Right lobe of liver (tissue), 6 donors: ENCODE data around the gene TOMM70. TPM values are rescaled to one million over a fixed set of nuclear protein-coding genes. Genes with fewer than 3 reads are reported as not detected.

ENCODE experiments used
- ATAC-seq, 4 donors: fragments of 200-7000 bp; cut with Tn5 transposase; one replicate each; pipeline ENCODE4 v1.9.1; 2020; ENCODE audit warnings: mild to moderate bottlenecking in 4 of 4, moderate library complexity in 4 of 4
- DNase-seq, 3 donors: peaks; one replicate each; pipeline ENCODE4 v3.0.0-alpha.2; 2020
- H3K27ac ChIP-seq, 3 donors: fragments of 200-600 bp; one replicate each; pipeline ENCODE4 v1.8.0; 2022
- H3K27me3 ChIP-seq, 2 donors: fragments of 200-600 bp; one replicate each; pipeline ENCODE4 v1.8.0; 2022
- H3K36me3 ChIP-seq, 4 donors: fragments of 200-600 bp; sonication (generic) in 1 of 4; one replicate each; pipeline versions ENCODE4 v1.5.1 to v1.8.0; 2017 to 2022; ENCODE audit warnings: control low read depth in 1 of 4
- H3K4me1 ChIP-seq, 4 donors: fragments of 200-600 bp; sonication (generic) in 1 of 4; one replicate each; pipeline versions ENCODE4 v1.5.1 to v1.8.0; 2017 to 2022; ENCODE audit warnings: control low read depth in 1 of 4
- H3K4me3 ChIP-seq, 3 donors: fragments of 200-600 bp; one replicate each; pipeline ENCODE4 v1.8.0; 2022
- H3K9me3 ChIP-seq, 4 donors: fragments of 200-600 bp; sonication (generic) in 1 of 4; one replicate each; pipeline versions ENCODE4 v1.5.1 to v1.8.0; 2017 to 2022; ENCODE audit warnings: control low read depth in 1 of 4
- POLR2A ChIP-seq: fragments of 450-650 bp; IDR thresholded peaks from one replicate; pipeline ENCODE4 v1.6.1; 2017; ENCODE audit warnings: antibody characterized with exemption, mild to moderate bottlenecking
- WGBS: methylation state at CpG from one replicate; pipeline ENCODE4 v1.1.6; 2018; ENCODE audit warnings: low coverage, low lambda C conversion rate; ENCODE audit not compliant: insufficient coverage; ENCODE audit errors: missing lambda C conversion rate; 5-methylcytosine and 5-hydroxymethylcytosine counted together
- intact Hi-C, 2 donors: fragments of 100-400 bp; cut with DNase I; formaldehyde crosslinking; loops; one replicate each; pipeline versions ENCODE4 v1.11.2 to v1.14.1; 2022
- total RNA-seq, 6 experiments: library from RNA; depleted of rRNA in 2 of 6; stranded (reverse); fragments of >200 nt in 2 of 6; fragmentation: NEBNext Ultra II Directional in 3 of 6; extraction: Animal tissue kit (Norgen Biotek cat#: 25700) in 3 of 6; gene quantifications; one replicate each; pipeline versions ENCODE4 v1.1.0 to v1.2.4, GENCODE V29; 2016 to 2023
- TF ChIP-seq, protein P1 (sequence below), 4 donors: fragments of 200-600 bp in 3 of 4; fragments of 450-650 bp in 1 of 4; IDR thresholded peaks; one replicate each; pipeline versions ENCODE4 v1.5.1 to v1.8.0; 2016 to 2022; ENCODE audit warnings: antibody characterized with exemption in 4 of 4, mild to moderate bottlenecking in 2 of 4
- donor health status: DM: no; HTN: yes; CAD: no.
- donor health status: DM: no; HTN: no; CAD: no.
- donor health status: DM: no; HTN: no; CAD: no.
- donor health status: DM: no; HTN: yes; CAD: no.
- donor health status: DM: no; HTN: yes; CAD: no.

Gene TOMM70
- total RNA-seq, 6 experiments from 2014 or later, result 30.2 to 44.9 (median 39.6) TPM

DNA sequence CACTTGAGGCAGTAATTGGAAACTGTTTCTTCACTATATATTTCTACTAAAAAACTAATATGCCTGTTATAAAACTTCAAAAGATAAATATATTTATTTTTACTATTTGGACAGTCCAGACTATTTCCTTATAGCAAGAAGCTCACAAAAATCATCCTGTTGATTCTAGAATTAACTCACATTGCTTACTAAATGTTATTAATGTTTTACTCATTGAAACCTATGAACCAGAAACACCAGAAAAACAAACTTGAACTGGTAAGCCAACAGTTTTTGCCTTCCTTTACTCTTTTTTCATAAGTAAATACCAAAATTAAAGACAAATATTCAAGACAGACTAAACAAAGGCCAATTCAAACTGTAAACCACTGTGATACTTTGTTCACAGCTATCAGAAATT is 26.4 kb downstream of the TOMM70 start:
- Histone ChIP-seq H3K36me3 (peaks cover 7 to 49% (median 16%) of the 10 kb centered on the region in 4 donors), H3K4me1 (peaks cover 0 to 22% (median 4%) of the 10 kb centered on the region in 4 donors), H3K4me3 (no peak overlapping the region), H3K27me3 (no peaks in the 10 kb centered on the region), H3K9me3 (no peaks in the 10 kb centered on the region), H3K27ac (peak overlapping the region in 2 of 3 donors; percentile 34 to 52)
- intact Hi-C loops, result no loop called here
- ATAC-seq (peak; percentile 20 to 73 (median 40)), DNase-seq (no peak)
- TF ChIP-seq, protein P1, sequence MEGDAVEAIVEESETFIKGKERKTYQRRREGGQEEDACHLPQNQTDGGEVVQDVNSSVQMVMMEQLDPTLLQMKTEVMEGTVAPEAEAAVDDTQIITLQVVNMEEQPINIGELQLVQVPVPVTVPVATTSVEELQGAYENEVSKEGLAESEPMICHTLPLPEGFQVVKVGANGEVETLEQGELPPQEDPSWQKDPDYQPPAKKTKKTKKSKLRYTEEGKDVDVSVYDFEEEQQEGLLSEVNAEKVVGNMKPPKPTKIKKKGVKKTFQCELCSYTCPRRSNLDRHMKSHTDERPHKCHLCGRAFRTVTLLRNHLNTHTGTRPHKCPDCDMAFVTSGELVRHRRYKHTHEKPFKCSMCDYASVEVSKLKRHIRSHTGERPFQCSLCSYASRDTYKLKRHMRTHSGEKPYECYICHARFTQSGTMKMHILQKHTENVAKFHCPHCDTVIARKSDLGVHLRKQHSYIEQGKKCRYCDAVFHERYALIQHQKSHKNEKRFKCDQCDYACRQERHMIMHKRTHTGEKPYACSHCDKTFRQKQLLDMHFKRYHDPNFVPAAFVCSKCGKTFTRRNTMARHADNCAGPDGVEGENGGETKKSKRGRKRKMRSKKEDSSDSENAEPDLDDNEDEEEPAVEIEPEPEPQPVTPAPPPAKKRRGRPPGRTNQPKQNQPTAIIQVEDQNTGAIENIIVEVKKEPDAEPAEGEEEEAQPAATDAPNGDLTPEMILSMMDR (IDR thresholded peaks at IDR 0.05), result no peak
- no peak for TF ChIP-seq POLR2A

DNA sequence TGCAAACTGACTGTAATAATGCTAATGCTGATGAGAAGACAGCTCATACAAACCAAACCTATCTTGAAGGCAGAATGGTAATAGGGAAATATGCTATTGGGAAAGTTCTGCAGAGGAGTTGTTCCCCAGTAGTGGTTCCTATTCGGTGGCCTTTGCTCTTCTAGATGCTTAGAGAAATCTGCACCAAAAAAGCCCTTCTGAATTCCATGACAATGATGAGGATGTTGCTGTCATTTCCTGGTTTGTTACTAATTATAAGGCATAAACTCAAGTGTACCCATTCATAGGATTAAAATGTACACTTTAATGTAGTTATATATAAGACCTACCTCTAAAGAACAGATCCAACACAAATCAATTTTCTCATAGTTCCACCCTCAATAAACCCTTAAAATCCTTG is 30.1 kb downstream of the TOMM70 start:
- no peaks in the 10 kb centered on the region for H3K9me3 ChIP-seq
- ATAC-seq (no peak), DNase-seq (no peak)
- intact Hi-C loops, result no loop called here
- no peaks in the 10 kb centered on the region for H3K27me3 ChIP-seq
- 89% methylated on average over 1 of the region's 1 CpG for WGBS
- no peak overlapping the region for H3K27ac ChIP-seq
- H3K4me3 ChIP-seq, result no peak overlapping the region
- TF ChIP-seq, protein P1 (IDR thresholded peaks at IDR 0.05), result no peak
- TF ChIP-seq POLR2A, result no peak
- peaks cover 0 to 41% (median 4%) of the 10 kb centered on the region in 4 donors for H3K4me1 ChIP-seq
- H3K36me3 ChIP-seq, result peaks cover 0 to 48% (median 5%) of the 10 kb centered on the region in 4 donors

GRCh38 chr3:100368441-100368840 is 32.4 kb downstream of the TOMM70 start:
- no peak for DNase-seq
- no peaks in the 10 kb centered on the region for H3K9me3 ChIP-seq
- peak in 3 of 4 donors; percentile 23 to 60 (median 44) for ATAC-seq
- WGBS, result 54% methylated on average over 7 of the region's 8 CpGs
- no peak overlapping the region for H3K27ac ChIP-seq
- H3K4me1 ChIP-seq, result peaks cover 0 to 21% (median 0%) of the 10 kb centered on the region in 4 donors
- intact Hi-C loops, result no loop called here
- no peak overlapping the region for H3K4me3 ChIP-seq
- H3K36me3 ChIP-seq, result peaks cover 0 to 55% (median 7%) of the 10 kb centered on the region in 4 donors
- no peaks in the 10 kb centered on the region for H3K27me3 ChIP-seq
- TF ChIP-seq, protein P1 (IDR thresholded peaks at IDR 0.05), result no peak

- H3K4me3 ChIP-seq, result no peak overlapping the region
- peaks cover 0 to 26% (median 0%) of the 10 kb centered on the region in 4 donors for H3K4me1 ChIP-seq
- ATAC-seq (no peak), DNase-seq (no peak)
- no peaks in the 10 kb centered on the region for H3K9me3 ChIP-seq
- WGBS, result 63% methylated on average over 2 of the region's 2 CpGs
- TF ChIP-seq, protein P1 (IDR thresholded peaks at IDR 0.05), result no peak
- no peak for TF ChIP-seq POLR2A
- H3K27ac ChIP-seq, result no peak overlapping the region
- H3K27me3 ChIP-seq, result no peaks in the 10 kb centered on the region
- intact Hi-C loops, result no loop called here
- peaks cover 0 to 41% (median 5%) of the 10 kb centered on the region in 4 donors for H3K36me3 ChIP-seq
Observed at GRCh38 chr3:100366424-100366823, 34.5 kb downstream of the TOMM70 start.

- WGBS, result 91% methylated on average over 3 of the region's 3 CpGs
- H3K4me1 ChIP-seq, result peaks cover 0 to 44% (median 0%) of the 10 kb centered on the region in 4 donors
Observed at GRCh38 chr3:100364421-100364820, 36.5 kb downstream of the TOMM70 start.

More at GRCh38 chr3:100364421-100364820, 36.5 kb downstream of the TOMM70 start:
- no peak for ATAC-seq
- Histone ChIP-seq H3K4me3 (no peak overlapping the region), H3K27ac (no peak overlapping the region), H3K9me3 (no peaks in the 10 kb centered on the region), H3K27me3 (no peaks in the 10 kb centered on the region), H3K36me3 (peaks cover 0 to 32% (median 4%) of the 10 kb centered on the region in 4 donors)
- DNase-seq, result no peak
- TF ChIP-seq POLR2A, result no peak
- TF ChIP-seq, protein P1 (IDR thresholded peaks at IDR 0.05), result no peak
- intact Hi-C loops, result no loop called here
